Nephron (organoid): Measurements from ENCODE around the gene SUN5.
"Not testable (repeated sequence)": the region's sequence is repeated elsewhere in the genome, so short reads cannot be mapped to it uniquely, and the experiment has no call there.

Experiments used
- H3K27ac Mint-ChIP-seq, 3 experiments: 2 replicates each; pipeline ENCODE4 v1.8.0; 2020; ENCODE audit warnings: mixed read lengths in 3 of 3, mild to moderate bottlenecking in 2 of 3, moderate library complexity in 1 of 3
- H3K27me3 Mint-ChIP-seq: 2 replicates; pipeline ENCODE4 v1.8.0; 2021; ENCODE audit warnings: low read depth, mild to moderate bottlenecking, moderate library complexity, mixed read lengths
- H3K36me3 Mint-ChIP-seq: 2 replicates; pipeline ENCODE4 v1.8.0; 2020; ENCODE audit warnings: low read depth, mixed read lengths
- H3K4me1 Mint-ChIP-seq: 2 replicates; pipeline ENCODE4 v1.8.0; 2020; ENCODE audit warnings: mixed read lengths
- H3K4me3 Mint-ChIP-seq, 3 experiments: 2 replicates each; pipeline ENCODE4 v1.8.0; 2020; ENCODE audit warnings: mild to moderate bottlenecking in 3 of 3, mixed read lengths in 3 of 3, moderate library complexity in 2 of 3
- H3K9me3 Mint-ChIP-seq: 2 replicates; pipeline ENCODE4 v1.8.0; 2020; ENCODE audit warnings: mixed read lengths
- CTCF ChIP-seq, 3 experiments: fragments of 200-600 bp; sonication (generic); IDR thresholded peaks; one replicate each; pipeline ENCODE4 v1.5.0; 2021; ENCODE audit warnings: antibody characterized with exemption in 3 of 3; ENCODE audit not compliant: unreplicated experiment in 3 of 3

SUN5 gene

DNA sequence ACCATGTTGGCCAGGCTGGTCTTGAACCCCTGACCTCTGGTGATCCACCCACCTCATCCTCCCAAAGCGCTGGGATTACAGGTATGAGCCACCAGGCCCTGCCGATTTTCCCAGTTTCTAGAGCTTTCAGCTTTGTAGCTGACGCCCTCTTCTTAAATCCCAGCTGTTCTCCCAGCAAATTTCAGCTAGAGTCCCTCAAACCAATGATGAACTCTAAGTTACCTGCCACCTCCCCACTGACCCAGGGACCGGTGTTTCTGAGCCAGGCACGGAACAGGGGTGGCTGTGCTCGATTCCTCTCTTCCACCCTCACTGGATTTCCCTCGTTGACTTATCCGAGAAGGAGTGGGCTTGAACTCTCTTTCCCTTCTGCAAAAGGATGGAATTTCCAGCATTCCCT lies 39.1 kb downstream of the SUN5 start:
- Mint-ChIP-seq H3K36me3 (no peaks in the 10 kb centered on the region), H3K4me1 (no peaks in the 10 kb centered on the region), H3K27ac (no peak overlapping the region), H3K27me3 (peaks cover 7% of the 10 kb centered on the region), H3K4me3 (no peak overlapping the region), H3K9me3 (no peaks in the 10 kb centered on the region)
- TF ChIP-seq CTCF (IDR thresholded peaks at IDR 0.05; ENCODE audit: unreplicated experiment in 3 of 3), result no peak

- H3K36me3 Mint-ChIP-seq, result no peaks in the 10 kb centered on the region
- no peak for TF ChIP-seq CTCF (IDR thresholded peaks at IDR 0.05; ENCODE audit: unreplicated experiment in 3 of 3)
- H3K9me3 Mint-ChIP-seq, result no peaks in the 10 kb centered on the region
- H3K27ac Mint-ChIP-seq, result no peak overlapping the region
- H3K4me3 Mint-ChIP-seq, result no peak overlapping the region
- H3K27me3 Mint-ChIP-seq, result peaks cover 4% of the 10 kb centered on the region
- no peaks in the 10 kb centered on the region for H3K4me1 Mint-ChIP-seq
These were observed 39.7 kb downstream of the SUN5 start for GRCh38 chr20:32964575-32964974.

DNA sequence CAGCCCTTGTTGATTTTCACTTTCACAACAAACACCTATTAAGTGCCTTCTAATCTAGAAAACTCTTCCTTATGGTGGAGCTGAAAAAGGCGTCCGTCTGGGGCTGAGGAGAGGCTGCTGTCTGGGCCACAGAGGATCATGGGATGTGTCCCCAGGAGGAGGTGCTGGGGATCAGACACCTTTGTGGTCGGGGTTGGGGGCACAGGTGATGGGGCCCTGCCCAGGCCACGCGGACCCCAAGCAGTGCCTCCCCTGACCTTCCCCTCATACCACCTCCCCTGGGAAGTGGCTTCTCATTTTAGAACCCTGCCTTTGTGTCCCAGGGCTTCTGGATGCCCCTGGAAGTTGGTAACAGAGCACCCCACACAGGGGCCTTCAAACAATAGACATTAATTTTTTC lies 41.1 kb downstream of the SUN5 start:
- no peaks in the 10 kb centered on the region for H3K36me3 Mint-ChIP-seq
- no peaks in the 10 kb centered on the region for H3K9me3 Mint-ChIP-seq
- H3K27me3 Mint-ChIP-seq, result peaks cover 4% of the 10 kb centered on the region
- H3K27ac Mint-ChIP-seq, result no peak overlapping the region
- H3K4me1 Mint-ChIP-seq, result no peaks in the 10 kb centered on the region
- TF ChIP-seq CTCF (IDR thresholded peaks at IDR 0.05; ENCODE audit: unreplicated experiment in 3 of 3), result no peak
- H3K4me3 Mint-ChIP-seq, result no peak overlapping the region

GRCh38 chr20:32962646-32963045 lies 41.6 kb downstream of the SUN5 start:
- not testable (repeated sequence) for H3K4me1 Mint-ChIP-seq, H3K36me3 Mint-ChIP-seq, H3K4me3 Mint-ChIP-seq, H3K27me3 Mint-ChIP-seq, H3K9me3 Mint-ChIP-seq
- peak overlapping the region in 1 of 3 experiments; percentile 6 for H3K27ac Mint-ChIP-seq

GRCh38 chr20:32962053-32962452 lies 42.2 kb downstream of the SUN5 start:
- no peak overlapping the region for H3K27ac Mint-ChIP-seq
- H3K4me1 Mint-ChIP-seq, result no peaks in the 10 kb centered on the region
- no peak overlapping the region for H3K4me3 Mint-ChIP-seq
- no peak for TF ChIP-seq CTCF (IDR thresholded peaks at IDR 0.05; ENCODE audit: unreplicated experiment in 3 of 3)
- H3K9me3 Mint-ChIP-seq, result peaks cover 10% of the 10 kb centered on the region
- H3K27me3 Mint-ChIP-seq, result peaks cover 9% of the 10 kb centered on the region
- peaks cover 3% of the 10 kb centered on the region for H3K36me3 Mint-ChIP-seq

DNA sequence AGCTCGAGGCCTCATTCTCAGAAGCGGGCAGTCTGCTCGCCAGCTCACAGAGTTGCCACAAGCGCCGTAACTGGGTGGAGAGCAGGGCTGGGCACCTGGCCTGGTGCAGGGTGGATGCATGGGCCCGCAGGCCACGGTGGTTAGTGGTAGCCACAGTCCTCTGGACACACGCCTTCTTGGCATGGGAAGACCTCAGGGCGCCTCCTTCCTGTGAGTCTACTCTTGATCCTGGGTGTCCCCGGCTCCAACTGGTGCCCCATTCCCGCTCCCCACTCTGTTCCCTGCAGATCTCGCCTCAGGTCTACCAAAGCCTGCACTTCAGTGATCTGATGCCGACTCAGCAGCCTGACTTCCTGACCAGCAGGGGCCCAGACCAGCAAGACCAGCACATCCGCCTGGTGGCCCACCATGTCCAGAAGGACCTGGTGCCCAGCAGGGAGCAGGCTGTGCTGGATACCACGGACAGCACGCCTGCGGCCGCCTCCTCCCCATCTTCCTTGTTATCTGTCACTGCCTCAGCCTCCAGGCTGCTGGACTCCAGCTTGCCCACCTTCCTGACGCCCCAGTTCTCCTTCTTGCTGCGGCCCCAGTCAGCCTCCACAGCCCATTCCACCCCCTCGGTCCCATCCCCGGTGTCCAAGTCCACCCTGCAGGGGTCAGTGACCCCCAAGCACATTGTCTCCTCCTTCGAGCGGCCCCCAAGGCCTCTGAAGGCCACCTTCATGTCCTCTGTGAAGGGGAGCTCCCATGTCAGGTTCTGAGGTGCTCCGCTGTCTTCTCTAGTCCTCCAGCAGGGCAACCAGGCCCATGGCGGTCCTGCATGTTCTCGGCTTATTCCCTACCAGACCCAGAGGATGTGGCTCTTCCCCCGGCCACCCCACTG lies 43.1 kb downstream of the SUN5 start:
- no peak for TF ChIP-seq CTCF (IDR thresholded peaks at IDR 0.05; ENCODE audit: unreplicated experiment in 3 of 3)
- Mint-ChIP-seq H3K27me3 (peaks cover 5% of the 10 kb centered on the region), H3K36me3 (peaks cover 7% of the 10 kb centered on the region), H3K4me1 (no peaks in the 10 kb centered on the region), H3K4me3 (no peak overlapping the region), H3K27ac (no peak overlapping the region), H3K9me3 (peaks cover 14% of the 10 kb centered on the region)
